Stimulated activated CD4-positive, alpha-beta T cell treated with anti-CD3 and anti-CD28 coated beads, Interleukin-12 subunit alpha, Interleukin-12 subunit beta, amount 100 ng/mL, for 4 hours (primary cell): ENCODE results near the gene THAP4.

Source experiments
- DNase-seq: peaks from one replicate; pipeline ENCODE4 v3.0.0-alpha.2; 2020

Gene THAP4

GRCh38 chr2:241542278-241542605, 94.7 kb downstream of the THAP4 start:
- DNase-seq = no peak

- no peak for DNase-seq
These were observed 95.2 kb downstream of the THAP4 start for GRCh38 chr2:241541564-241542277.

GRCh38 chr2:241540771-241541561, 96.0 kb downstream of the THAP4 start:
- DNase-seq = peak; percentile 54

- DNase-seq = no peak
These were observed 96.6 kb downstream of the THAP4 start for GRCh38 chr2:241540401-241540770.

GRCh38 chr2:241539616-241540374, 97.2 kb downstream of the THAP4 start:
- no peak for DNase-seq

GRCh38 chr2:241538838-241539615, 97.9 kb downstream of the THAP4 start:
- no peak for DNase-seq

DNA sequence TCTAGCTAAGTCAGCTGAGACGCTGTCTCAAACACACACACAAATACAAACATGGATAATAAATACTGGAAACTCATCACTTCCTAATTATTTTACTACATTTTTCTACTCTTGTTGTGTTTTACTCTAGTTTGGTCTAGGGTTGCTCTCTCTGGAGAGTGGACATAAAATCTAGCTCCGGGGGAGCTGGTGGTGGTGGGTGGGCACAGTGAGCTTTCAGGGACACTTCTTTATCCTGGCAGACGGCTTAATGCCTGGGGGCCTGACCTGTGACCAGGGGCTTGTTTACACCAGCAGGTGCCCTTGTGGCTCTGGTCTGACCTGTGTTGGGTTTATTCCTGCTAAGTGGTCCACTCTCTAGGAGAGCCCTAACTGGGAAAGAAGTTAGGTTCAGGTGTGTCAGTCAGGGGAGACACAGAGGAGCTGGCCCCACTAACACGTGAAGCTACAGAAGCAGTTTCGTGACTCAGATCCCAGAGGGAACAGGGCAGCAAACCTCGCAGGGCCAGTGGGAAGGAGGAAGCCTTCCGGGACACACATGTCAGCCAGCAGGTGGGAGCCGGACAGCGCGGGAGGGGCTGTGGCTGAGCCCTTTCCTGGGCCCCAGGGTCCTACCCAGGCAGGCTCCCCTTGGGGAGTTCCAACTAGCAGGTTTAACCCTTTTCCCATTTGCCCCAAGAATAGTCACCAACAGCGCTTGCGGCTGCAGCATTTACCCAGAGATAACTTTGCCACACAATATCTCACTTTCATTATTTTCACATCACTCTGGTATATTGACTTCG, 100.9 kb downstream of the THAP4 start:
- DNase-seq = no peak

GRCh38 chr2:241534701-241535375, 102.1 kb downstream of the THAP4 start:
- no peak for DNase-seq
